HCT116 (cell line): Measurements from ENCODE around the gene LETMD1. TPM values are rescaled to one million over a fixed set of nuclear protein-coding genes. Genes with fewer than 3 reads are reported as not detected.

ENCODE experiments used
- ATAC-seq: fragments of 200-7000 bp; cut with Tn5 transposase; 2 replicates; pipeline ENCODE4 v1.9.1; 2020; ENCODE audit warnings: mild to moderate bottlenecking, moderate library complexity
- BruUV-seq: library from RNA; stranded (reverse); fragments of 400-500 nt; replicated peaks from 2 replicates; lab custom pipeline; 2021; lab: Mats Ljungman, UMichigan
- CTCF ChIA-PET: fragments of 300-600 bp; sonication (Branson Sonifier 250); formaldehyde crosslinking; loops from one replicate; lab custom pipeline; 2021; ENCODE audit warnings: antibody characterized with exemption; lab: Charles Lee
- POLR2A ChIA-PET: fragments of 300-600, 350-600 bp; sonication (Branson Sonifier 250); formaldehyde crosslinking; loops from one replicate; lab custom pipeline; 2021; ENCODE audit warnings: antibody characterized with exemption; lab: Charles Lee
- RAD21 ChIA-PET, 2 experiments: fragments of 300-600 bp; sonication (Branson Sonifier 250); formaldehyde crosslinking; loops; one replicate each; lab custom pipeline; 2023; ENCODE audit warnings: low total read pairs in 2 of 2; ENCODE audit not compliant: uncharacterized antibody in 2 of 2, unreplicated experiment in 2 of 2, low non-redundant PET in 1 of 2; lab: Charles Lee
- DNase-seq: peaks from one replicate; pipeline ENCODE4 v3.0.0-alpha.2; 2010; ENCODE audit warnings: low read depth, low spot score
- H2AFZ ChIP-seq: fragments of 200-600 bp; shearing (Covaris generic), sonication (generic); 2 replicates; pipeline ENCODE4 v1.6.1; 2017; ENCODE audit warnings: low read depth, mixed run types, mixed read lengths, antibody characterized with exemption, low read length; ENCODE audit not compliant: poor library complexity, severe bottlenecking
- H3K27ac ChIP-seq: 2 replicates; pipeline ENCODE4 v1.5.1; 2012; ENCODE audit warnings: low read depth, low read length
- H3K27me3 ChIP-seq: fragments of 200-600 bp; sonication (generic); 2 replicates; pipeline ENCODE4 v1.6.1; 2016; ENCODE audit warnings: mixed run types, low read length, mixed read lengths; ENCODE audit not compliant: insufficient read depth
- H3K36me3 ChIP-seq, 2 experiments: fragments of 200-500 bp in 1 of 2; fragments of 200-600 bp in 1 of 2; sonication (Bioruptor generic) in 1 of 2; sonication (generic) in 1 of 2; 2 replicates each; pipeline versions ENCODE4 v1.5.1 to v1.6.1; 2014 to 2016; ENCODE audit warnings: low read length in 2 of 2, inconsistent platforms in 1 of 2, mixed read lengths in 1 of 2, mixed run types in 1 of 2; ENCODE audit not compliant: insufficient read depth in 2 of 2, control insufficient read depth in 1 of 2
- H3K4me1 ChIP-seq, 2 experiments: fragments of 200-600 bp in 1 of 2; sonication (generic) in 1 of 2; 2 replicates each; pipeline versions ENCODE4 v1.5.1 to v1.6.1; 2012 to 2017; ENCODE audit warnings: low read length in 2 of 2, inconsistent platforms in 1 of 2, mild to moderate bottlenecking in 1 of 2, mixed read lengths in 1 of 2, mixed run types in 1 of 2, moderate library complexity in 1 of 2; ENCODE audit not compliant: insufficient read depth in 2 of 2, control insufficient read depth in 1 of 2
- H3K4me2 ChIP-seq: fragments of 200-600 bp; sonication (generic); 2 replicates; pipeline ENCODE4 v1.6.1; 2017; ENCODE audit warnings: mixed run types, low read length, mixed read lengths
- H3K4me3 ChIP-seq, 2 experiments: fragments of 200-600 bp in 1 of 2; sonication (generic) in 1 of 2; replicated peaks in 1 of 2; 2 replicates each; pipeline ENCODE4 v1.5.1; 2011 to 2016; ENCODE audit warnings: low read length in 2 of 2, control low read depth in 1 of 2, low read depth in 1 of 2, mild to moderate bottlenecking in 1 of 2, mixed read lengths in 1 of 2, mixed run types in 1 of 2
- H3K79me2 ChIP-seq: fragments of 200-600 bp; sonication (generic); 2 replicates; pipeline ENCODE4 v1.6.1; 2017; ENCODE audit warnings: mild to moderate bottlenecking, mixed run types, low read length, moderate library complexity, mixed read lengths; ENCODE audit not compliant: insufficient read depth
- H3K9ac ChIP-seq: fragments of 200-600 bp; sonication (generic); 2 replicates; pipeline ENCODE4 v1.6.1; 2016; ENCODE audit warnings: low read length, mixed read lengths
- H3K9me2 ChIP-seq: fragments of 200-600 bp; sonication (generic), shearing (Covaris generic); 2 replicates; pipeline ENCODE4 v1.6.1; 2017; ENCODE audit warnings: mixed run types, mild to moderate bottlenecking, moderate library complexity; ENCODE audit not compliant: insufficient read depth
- H3K9me3 ChIP-seq, 2 experiments: fragments of 200-500 bp in 1 of 2; fragments of 200-600 bp in 1 of 2; sonication (Bioruptor generic) in 1 of 2; sonication (generic) in 1 of 2; 2 replicates each; pipeline ENCODE4 v1.6.1; 2014 to 2017; ENCODE audit warnings: low read length in 2 of 2, mixed read lengths in 2 of 2, inconsistent platforms in 1 of 2, low read depth in 1 of 2, mild to moderate bottlenecking in 1 of 2, mixed run types in 1 of 2, moderate library complexity in 1 of 2; ENCODE audit not compliant: control insufficient read depth in 1 of 2, insufficient read depth in 1 of 2
- H4K20me1 ChIP-seq: fragments of 200-600 bp; sonication (generic), shearing (Covaris generic); 2 replicates; pipeline ENCODE4 v1.6.1; 2017; ENCODE audit warnings: mixed run types, mild to moderate bottlenecking, moderate library complexity; ENCODE audit not compliant: insufficient read depth
- CBX3 ChIP-seq: IDR thresholded peaks from 2 replicates; pipeline ENCODE4 v1.6.1; 2012; ENCODE audit warnings: low read depth
- CEBPB ChIP-seq: IDR thresholded peaks from 2 replicates; pipeline ENCODE4 v1.6.1; 2012; ENCODE audit warnings: low read depth
- EGR1 ChIP-seq: IDR thresholded peaks from 2 replicates; pipeline ENCODE4 v1.6.1; 2012; ENCODE audit warnings: low read depth
- ELF1 ChIP-seq: IDR thresholded peaks from 2 replicates; pipeline ENCODE4 v1.6.1; 2012; ENCODE audit warnings: low read depth, borderline replicate concordance
- EZH2 ChIP-seq: fragments of 200-600 bp; sonication (generic); IDR thresholded peaks from 2 replicates; pipeline ENCODE4 v1.6.1; 2017; ENCODE audit warnings: antibody characterized with exemption, mixed run types
- POLR2A ChIP-seq: IDR thresholded peaks from 2 replicates; pipeline ENCODE4 v1.7.0; 2011; ENCODE audit warnings: borderline replicate concordance; ENCODE audit not compliant: insufficient read depth, insufficient read length; ENCODE audit errors: extremely low read depth
- POLR2AphosphoS5 ChIP-seq: IDR thresholded peaks from 2 replicates; pipeline ENCODE4 v1.6.1; 2011; ENCODE audit warnings: mild to moderate bottlenecking, low read depth, low read length, moderate library complexity
- SIN3A ChIP-seq: IDR thresholded peaks from 2 replicates; pipeline ENCODE4 v1.6.1; 2012; ENCODE audit warnings: low read depth
- SP1 ChIP-seq: IDR thresholded peaks from 2 replicates; pipeline ENCODE4 v1.6.1; 2012; ENCODE audit warnings: low read depth
- TCF7L2 ChIP-seq: IDR thresholded peaks from 2 replicates; pipeline ENCODE4 v1.7.0; 2011; ENCODE audit warnings: borderline replicate concordance, inconsistent platforms; ENCODE audit not compliant: insufficient read depth, insufficient read length; ENCODE audit errors: extremely low read depth
- ZNF274 ChIP-seq: fragments of 200-500 bp; sonication (Bioruptor generic); IDR thresholded peaks from 2 replicates; pipeline ENCODE4 v1.6.1; 2014; ENCODE audit warnings: mild to moderate bottlenecking, low read depth, low read length, inconsistent platforms
- intact Hi-C: fragments of 100-400 bp; cut with micrococcal nuclease; formaldehyde crosslinking; loops from 2 replicates; pipeline ENCODE4 v1.10.0; 2022
- total RNA-seq: library from RNA; stranded (reverse); gene quantifications from one replicate; pipeline ENCODE4 v1.2.1, GENCODE V29; 2021; ENCODE audit not compliant: unreplicated experiment
- TF ChIP-seq, protein P1 (sequence below): IDR thresholded peaks from 2 replicates; pipeline ENCODE4 v1.6.1; 2012
- TF ChIP-seq, protein P2 (sequence below), 3 experiments: fragments of 200-600 bp in 1 of 3; sonication (generic) in 1 of 3; IDR thresholded peaks in 2 of 3; conservative IDR thresholded peaks in 1 of 3; 2 replicates each; pipeline ENCODE4 v1.5.1; 2012 to 2017; ENCODE audit warnings: low read depth in 2 of 3, low read length in 2 of 3, antibody characterized with exemption in 1 of 3, borderline replicate concordance in 1 of 3, control low read depth in 1 of 3, mild to moderate bottlenecking in 1 of 3, mixed read lengths in 1 of 3, mixed run types in 1 of 3, moderate library complexity in 1 of 3; ENCODE audit not compliant: insufficient read depth in 1 of 3
- TF ChIP-seq, protein P3 (sequence below): IDR thresholded peaks from 2 replicates; pipeline ENCODE4 v1.6.1; 2012
- TF ChIP-seq, protein P4 (sequence below): IDR thresholded peaks from 2 replicates; pipeline ENCODE4 v1.6.1; 2011; ENCODE audit warnings: mild to moderate bottlenecking, low read length, moderate library complexity; ENCODE audit not compliant: insufficient replicate concordance; ENCODE audit errors: extremely low read depth

LETMD1 gene
- total RNA-seq, 1 experiment from 2014 or later = 70.8 TPM

DNA sequence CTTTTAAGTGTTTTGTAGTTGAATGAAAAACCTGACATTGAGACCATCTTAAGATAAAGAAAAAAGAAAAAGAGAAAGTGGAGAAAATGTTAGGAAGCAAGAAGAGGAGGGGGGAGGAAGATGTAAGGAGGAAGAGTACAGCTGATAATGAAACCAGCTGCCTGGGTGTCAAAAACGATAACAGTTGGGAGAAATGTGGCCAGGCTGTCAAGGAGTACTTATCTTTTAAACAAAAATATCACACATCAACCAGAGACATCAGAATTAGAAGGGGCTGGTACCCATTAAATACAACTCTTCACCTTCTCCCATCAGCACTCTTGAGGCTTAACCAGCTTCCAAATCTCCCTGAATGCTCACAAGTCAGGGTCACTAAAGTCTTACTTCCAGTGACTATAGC is 26.4 kb upstream of the LETMD1 start:
- RAD21 ChIA-PET = no interaction called here
- H3K27ac ChIP-seq = no peak overlapping the region
- no peak overlapping the region for H3K4me2 ChIP-seq
- CTCF ChIA-PET = no interaction called here
- H3K36me3 ChIP-seq = no peaks in the 10 kb centered on the region
- no TSS peak for BruUV-seq
- H2AFZ ChIP-seq = no peak overlapping the region
- H3K9me3 ChIP-seq = no peaks in the 10 kb centered on the region
- intact Hi-C loops = no loop called here
- POLR2A ChIA-PET = interaction anchor here (0.7 kb wide), 1 partner anchor 14 kb away, joined by 3 read pairs; no protein-coding TSS in a partner anchor
- H4K20me1 ChIP-seq = no peaks in the 10 kb centered on the region
- H3K79me2 ChIP-seq = peaks cover 89% of the 10 kb centered on the region
- no peak overlapping the region for H3K9ac ChIP-seq
- ATAC-seq = no peak
- no peaks in the 10 kb centered on the region for H3K27me3 ChIP-seq
- H3K9me2 ChIP-seq = no peaks in the 10 kb centered on the region
- no peak for DNase-seq
- no peak overlapping the region for H3K4me3 ChIP-seq
- no peak for TF ChIP-seq EGR1
- no peak for TF ChIP-seq ZNF274
- TF ChIP-seq SP1 = no peak
- TF ChIP-seq CEBPB = no peak
- TF ChIP-seq, protein P1, sequence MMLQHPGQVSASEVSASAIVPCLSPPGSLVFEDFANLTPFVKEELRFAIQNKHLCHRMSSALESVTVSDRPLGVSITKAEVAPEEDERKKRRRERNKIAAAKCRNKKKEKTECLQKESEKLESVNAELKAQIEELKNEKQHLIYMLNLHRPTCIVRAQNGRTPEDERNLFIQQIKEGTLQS = no peak
- TF ChIP-seq SIN3A = no peak
- no peak for TF ChIP-seq TCF7L2
- TF ChIP-seq CBX3 = no peak
- TF ChIP-seq, all 23 proteins: peak for 0
- H3K4me1 ChIP-seq = peaks cover 11 to 25% of the 10 kb centered on the region in 2 experiments

DNA sequence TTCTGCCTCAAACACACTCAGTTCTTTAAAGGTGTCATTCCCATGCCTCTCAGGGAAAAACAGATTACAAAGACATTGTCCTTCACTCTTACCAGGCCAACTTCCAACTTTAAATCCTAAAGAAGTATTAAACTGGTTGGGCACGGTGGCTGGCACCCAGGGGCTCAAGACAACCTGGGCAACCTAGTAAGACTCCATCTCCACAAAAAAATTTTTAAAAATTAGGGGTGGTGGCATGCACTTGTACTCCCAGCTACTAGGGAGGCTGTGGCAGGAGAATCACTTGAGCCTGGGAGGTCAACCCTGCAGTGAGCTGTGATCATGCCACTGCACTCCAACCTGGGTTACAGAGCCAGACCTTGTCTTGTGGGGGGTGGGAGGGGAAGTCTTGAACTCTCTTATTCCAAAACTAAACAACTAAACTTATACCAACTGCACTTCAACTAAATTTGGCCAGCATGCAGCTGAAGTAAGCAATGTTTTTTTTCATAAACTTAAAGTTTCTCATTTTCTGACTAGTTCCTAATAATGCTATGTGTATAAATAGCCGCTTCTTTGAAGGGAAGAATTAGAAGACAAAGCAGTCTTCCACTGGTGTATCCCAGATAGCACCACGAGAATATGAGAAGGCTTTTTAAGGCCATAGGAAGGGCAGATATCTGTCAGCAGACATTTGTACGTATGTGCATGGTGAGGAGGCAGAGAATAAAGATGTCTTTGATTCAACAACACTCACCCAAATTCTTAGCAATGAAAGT is 24.3 kb upstream of the LETMD1 start:
- no peak overlapping the region for H2AFZ ChIP-seq
- POLR2A ChIA-PET = no interaction called here
- TF ChIP-seq ELF1 (no peak), POLR2A (no peak), SIN3A (no peak), SP1 (no peak), CEBPB (no peak), EZH2 (no peak), POLR2AphosphoS5 (no peak)
- TF ChIP-seq, protein P2, sequence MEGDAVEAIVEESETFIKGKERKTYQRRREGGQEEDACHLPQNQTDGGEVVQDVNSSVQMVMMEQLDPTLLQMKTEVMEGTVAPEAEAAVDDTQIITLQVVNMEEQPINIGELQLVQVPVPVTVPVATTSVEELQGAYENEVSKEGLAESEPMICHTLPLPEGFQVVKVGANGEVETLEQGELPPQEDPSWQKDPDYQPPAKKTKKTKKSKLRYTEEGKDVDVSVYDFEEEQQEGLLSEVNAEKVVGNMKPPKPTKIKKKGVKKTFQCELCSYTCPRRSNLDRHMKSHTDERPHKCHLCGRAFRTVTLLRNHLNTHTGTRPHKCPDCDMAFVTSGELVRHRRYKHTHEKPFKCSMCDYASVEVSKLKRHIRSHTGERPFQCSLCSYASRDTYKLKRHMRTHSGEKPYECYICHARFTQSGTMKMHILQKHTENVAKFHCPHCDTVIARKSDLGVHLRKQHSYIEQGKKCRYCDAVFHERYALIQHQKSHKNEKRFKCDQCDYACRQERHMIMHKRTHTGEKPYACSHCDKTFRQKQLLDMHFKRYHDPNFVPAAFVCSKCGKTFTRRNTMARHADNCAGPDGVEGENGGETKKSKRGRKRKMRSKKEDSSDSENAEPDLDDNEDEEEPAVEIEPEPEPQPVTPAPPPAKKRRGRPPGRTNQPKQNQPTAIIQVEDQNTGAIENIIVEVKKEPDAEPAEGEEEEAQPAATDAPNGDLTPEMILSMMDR (IDR thresholded peaks at IDR 0.05 in 2 of 3, conservative IDR thresholded peaks at IDR 0.05 in 1 of 3; ENCODE audit: borderline replicate concordance in 1 of 3, insufficient read depth in 1 of 3, low read depth in 2 of 3, low read length in 2 of 3) = no peak
- TF ChIP-seq, protein P3, sequence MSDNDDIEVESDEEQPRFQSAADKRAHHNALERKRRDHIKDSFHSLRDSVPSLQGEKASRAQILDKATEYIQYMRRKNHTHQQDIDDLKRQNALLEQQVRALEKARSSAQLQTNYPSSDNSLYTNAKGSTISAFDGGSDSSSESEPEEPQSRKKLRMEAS = no peak
- TF ChIP-seq, protein P4, sequence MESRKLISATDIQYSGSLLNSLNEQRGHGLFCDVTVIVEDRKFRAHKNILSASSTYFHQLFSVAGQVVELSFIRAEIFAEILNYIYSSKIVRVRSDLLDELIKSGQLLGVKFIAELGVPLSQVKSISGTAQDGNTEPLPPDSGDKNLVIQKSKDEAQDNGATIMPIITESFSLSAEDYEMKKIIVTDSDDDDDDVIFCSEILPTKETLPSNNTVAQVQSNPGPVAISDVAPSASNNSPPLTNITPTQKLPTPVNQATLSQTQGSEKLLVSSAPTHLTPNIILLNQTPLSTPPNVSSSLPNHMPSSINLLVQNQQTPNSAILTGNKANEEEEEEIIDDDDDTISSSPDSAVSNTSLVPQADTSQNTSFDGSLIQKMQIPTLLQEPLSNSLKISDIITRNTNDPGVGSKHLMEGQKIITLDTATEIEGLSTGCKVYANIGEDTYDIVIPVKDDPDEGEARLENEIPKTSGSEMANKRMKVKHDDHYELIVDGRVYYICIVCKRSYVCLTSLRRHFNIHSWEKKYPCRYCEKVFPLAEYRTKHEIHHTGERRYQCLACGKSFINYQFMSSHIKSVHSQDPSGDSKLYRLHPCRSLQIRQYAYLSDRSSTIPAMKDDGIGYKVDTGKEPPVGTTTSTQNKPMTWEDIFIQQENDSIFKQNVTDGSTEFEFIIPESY = no peak

More for the DNA sequence above, 24.3 kb upstream of the LETMD1 start:
- intact Hi-C loops = no loop called here
- H3K9me3 ChIP-seq = no peaks in the 10 kb centered on the region
- no TSS peak for BruUV-seq
- H3K4me3 ChIP-seq = no peak overlapping the region
- ChIA-PET CTCF (no interaction called here), RAD21 (no interaction called here)
- peak overlapping the region; percentile 92 for H3K4me2 ChIP-seq
- no peak for ATAC-seq
- H3K27me3 ChIP-seq = no peaks in the 10 kb centered on the region
- no peaks in the 10 kb centered on the region for H3K9me2 ChIP-seq
- H3K9ac ChIP-seq = peak overlapping the region; percentile 87; the same call in 1 of the 2 replicates
- H3K27ac ChIP-seq = peak overlapping the region; percentile 47
- DNase-seq = no peak
- H3K4me1 ChIP-seq = peaks cover 24 to 46% of the 10 kb centered on the region in 2 experiments
- H3K36me3 ChIP-seq = no peaks in the 10 kb centered on the region
- no peaks in the 10 kb centered on the region for H4K20me1 ChIP-seq
- peaks cover 68% of the 10 kb centered on the region for H3K79me2 ChIP-seq
